HG02763 (cell line): ENCODE measurements around the gene EEF1AKMT4.
A peak's percentile ranks its signal among the peaks of the same experiment; 100 is the strongest.

Experiments used
- ATAC-seq: cut with Tn5 transposase; IDR thresholded peaks from one replicate; pipeline ENCODE4 v1.9.1; 2021; ENCODE audit warnings: mild to moderate bottlenecking, moderate library complexity; ENCODE audit not compliant: unreplicated experiment

EEF1AKMT4 gene

GRCh38 chr3:184249412-184250166, at the start of gene EEF1AKMT4:
Gene EEF1AKMT4 (plus strand): TSS chr3:184249672. CDS start chr3:184249695, 23 bp downstream.
- peak; percentile 89 for ATAC-seq

GRCh38 chr3:184200825-184201224, 48.6 kb upstream of the EEF1AKMT4 start:
- no peak for ATAC-seq

GRCh38 chr3:184203526-184203925, 45.9 kb upstream of the EEF1AKMT4 start:
- no peak for ATAC-seq

GRCh38 chr3:184209146-184209923, 40.1 kb upstream of the EEF1AKMT4 start:
- no peak for ATAC-seq

- ATAC-seq: no peak
These were observed 38.2 kb upstream of the EEF1AKMT4 start for GRCh38 chr3:184211297-184211696.

- no peak for ATAC-seq
These were observed 37.8 kb upstream of the EEF1AKMT4 start for GRCh38 chr3:184211718-184212117.

- ATAC-seq: no peak
These were observed 30.7 kb upstream of the EEF1AKMT4 start for GRCh38 chr3:184218814-184219213.

GRCh38 chr3:184222521-184222920, 27.0 kb upstream of the EEF1AKMT4 start:
- ATAC-seq: no peak

- ATAC-seq: no peak
These were observed 25.5 kb upstream of the EEF1AKMT4 start for GRCh38 chr3:184223946-184224345.

- ATAC-seq: no peak
These were observed 22.0 kb upstream of the EEF1AKMT4 start for GRCh38 chr3:184227481-184227935.

GRCh38 chr3:184228376-184229137, 20.9 kb upstream of the EEF1AKMT4 start:
- no peak for ATAC-seq

GRCh38 chr3:184229394-184230080, 19.9 kb upstream of the EEF1AKMT4 start, which contains the start of gene VWA5B2:
Gene VWA5B2 (plus strand): TSS chr3:184229585. CDS start chr3:184230529, 944 bp downstream.
- ATAC-seq: peak; percentile 70

GRCh38 chr3:184230081-184230602, 19.3 kb upstream of the EEF1AKMT4 start:
- ATAC-seq: no peak

- no peak for ATAC-seq
These were observed 18.6 kb upstream of the EEF1AKMT4 start for GRCh38 chr3:184230603-184231528.

- no peak for ATAC-seq
These were observed 17.8 kb upstream of the EEF1AKMT4 start for GRCh38 chr3:184231671-184232070.

- ATAC-seq: no peak
These were observed 16.2 kb upstream of the EEF1AKMT4 start for GRCh38 chr3:184233127-184233843.

GRCh38 chr3:184234224-184234623, 15.2 kb upstream of the EEF1AKMT4 start:
- ATAC-seq: no peak

GRCh38 chr3:184234671-184235380, 14.6 kb upstream of the EEF1AKMT4 start:
- ATAC-seq: no peak
